Kidney (tissue), 14 donors: ENCODE results near the gene PC. TPM values are rescaled to one million over a fixed set of nuclear protein-coding genes. Genes with fewer than 3 reads are reported as not detected.
A peak's percentile ranks its signal among the peaks of the same experiment; 100 is the strongest.

Source experiments
- DNase-seq, 5 donors: peaks; one replicate each; pipeline ENCODE4 v3.0.0-alpha.2; 2013 to 2020
- FAIRE-seq: peaks from 2 replicates; lab custom pipeline; 2012; peaks lifted over from hg19 to GRCh38; lab: Jason Lieb, UNC
- H3K27ac ChIP-seq, 2 donors: one replicate each; pipeline ENCODE4 v1.7.0; 2013; ENCODE audit warnings: low read depth in 2 of 2, low read length in 2 of 2, inconsistent platforms in 1 of 2
- H3K27me3 ChIP-seq: one replicate; pipeline ENCODE4 v1.7.1; 2013; ENCODE audit warnings: low read length, inconsistent platforms; ENCODE audit not compliant: control insufficient read depth, insufficient read depth
- H3K36me3 ChIP-seq, 3 donors: one replicate each; pipeline versions ENCODE4 v1.7.0 to v1.7.1; 2013; ENCODE audit warnings: low read length in 3 of 3, control low read depth in 1 of 3, inconsistent platforms in 1 of 3; ENCODE audit not compliant: insufficient read depth in 3 of 3, control insufficient read depth in 2 of 3
- H3K4me1 ChIP-seq, 3 donors: one replicate each; pipeline versions ENCODE4 v1.7.0 to v1.7.1; 2013; ENCODE audit warnings: low read length in 3 of 3, inconsistent platforms in 1 of 3, low read depth in 1 of 3; ENCODE audit not compliant: control insufficient read depth in 2 of 3, insufficient read depth in 2 of 3
- H3K4me3 ChIP-seq, 3 donors: one replicate each; pipeline versions ENCODE4 v1.7.0 to v1.8.1; 2013; ENCODE audit warnings: low read length in 3 of 3, control low read depth in 1 of 3, inconsistent platforms in 1 of 3
- H3K9ac ChIP-seq, 3 donors: one replicate each; pipeline versions ENCODE4 v1.7.0 to v1.7.1; 2013; ENCODE audit warnings: low read length in 3 of 3, control low read depth in 1 of 3, inconsistent platforms in 1 of 3
- H3K9me3 ChIP-seq, 3 donors: one replicate each; pipeline versions ENCODE4 v1.7.0 to v1.7.1; 2013; ENCODE audit warnings: low read length in 3 of 3, control low read depth in 1 of 3, inconsistent platforms in 1 of 3; ENCODE audit not compliant: control insufficient read depth in 2 of 3, insufficient read depth in 1 of 3
- intact Hi-C: fragments of 100-400 bp; cut with DNase I; formaldehyde crosslinking; loops from one replicate; pipeline ENCODE4 v1.11.1; 2022
- polyA plus RNA-seq: library from polyadenylated mRNA; stranded (reverse); fragments of 350-450 nt; fragmentation: Illumina TruSeq; extraction: RNeasy Lipid Tissue Mini Kit (QIAGEN cat#74804); gene quantifications from one replicate; pipeline ENCODE4 v1.2.3, GENCODE V29; 2014; ENCODE audit warnings: low read depth, low replicate concordance; ENCODE audit not compliant: insufficient read depth
- total RNA-seq: library from RNA; stranded (reverse); fragmentation: NEBNext Ultra II Directional; extraction: Animal tissue kit (Norgen Biotek cat#: 25700); gene quantifications from one replicate; pipeline ENCODE4 v1.2.1, GENCODE V29; 2021
- TF ChIP-seq, protein P1 (sequence below): IDR thresholded peaks from 3 replicates; pipeline ENCODE4 v1.5.1; 2012; ENCODE audit warnings: mild to moderate bottlenecking, moderate library complexity, borderline replicate concordance; ENCODE audit not compliant: insufficient read depth; ENCODE audit errors: extremely low read depth
- donor health status: control.
- donor health status: control.
- donor health status: control.
- donor health status: control.
- donor health status: control.
- donor health status: DM: yes; HTN: yes; CAD: no.
- donor health status: Normal renal cell carcinoma (clear cell type).

PC gene
- total and polyA plus RNA-seq, 2 donors from 2014 or later, result 20.8 to 95.2 TPM

DNA sequence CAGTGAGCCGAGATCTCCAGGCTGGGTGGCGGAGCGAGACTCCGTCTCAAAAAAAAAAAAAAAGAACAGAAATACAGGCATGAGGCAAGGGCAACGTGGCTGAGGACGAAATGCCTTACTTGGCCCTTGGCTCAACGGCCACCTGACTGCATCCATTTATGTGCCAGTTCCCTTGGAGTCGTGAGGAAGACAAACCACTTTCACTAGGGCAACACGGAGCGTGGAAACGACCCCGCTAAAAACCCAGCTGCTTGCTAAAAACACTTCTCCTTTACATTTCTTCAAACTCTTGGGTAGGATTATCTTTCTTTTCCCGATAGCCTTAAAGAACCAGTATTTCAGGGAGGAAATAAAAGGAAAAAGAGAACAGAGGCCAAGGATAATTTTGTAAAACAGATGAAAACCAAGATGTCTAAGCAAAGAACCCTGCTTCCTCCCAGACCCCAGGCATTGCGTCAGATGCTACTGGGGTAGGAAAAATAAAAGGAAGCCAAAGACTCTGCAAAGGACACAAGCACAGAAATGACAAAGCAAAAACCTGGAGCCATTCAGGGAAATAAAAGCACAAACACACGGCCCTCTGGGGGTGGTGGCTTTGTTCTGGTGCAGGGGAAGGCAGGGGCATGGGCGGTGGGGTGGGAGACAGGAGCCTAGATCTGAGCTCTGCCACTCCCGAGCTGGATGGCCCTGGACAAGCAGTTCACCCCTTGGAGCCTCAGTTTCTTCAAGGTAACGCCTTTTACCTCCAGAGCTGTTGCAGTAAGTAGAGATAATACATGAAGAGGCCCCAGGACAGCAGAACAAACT lies 37.0 kb downstream of the PC start:
- H3K9me3 ChIP-seq, result no peaks in the 10 kb centered on the region
- no peak overlapping the region for H3K4me3 ChIP-seq
- peaks cover 0 to 3% (median 0%) of the 10 kb centered on the region in 3 donors for H3K36me3 ChIP-seq
- no peaks in the 10 kb centered on the region for H3K27me3 ChIP-seq
- FAIRE-seq (no peak), DNase-seq (peak in 2 of 5 donors; percentile 23 to 39)
- no peaks in the 10 kb centered on the region for H3K4me1 ChIP-seq
- H3K27ac ChIP-seq, result no peak overlapping the region
- intact Hi-C loops, result no loop called here
- H3K9ac ChIP-seq, result no peak overlapping the region
- TF ChIP-seq, protein P1, sequence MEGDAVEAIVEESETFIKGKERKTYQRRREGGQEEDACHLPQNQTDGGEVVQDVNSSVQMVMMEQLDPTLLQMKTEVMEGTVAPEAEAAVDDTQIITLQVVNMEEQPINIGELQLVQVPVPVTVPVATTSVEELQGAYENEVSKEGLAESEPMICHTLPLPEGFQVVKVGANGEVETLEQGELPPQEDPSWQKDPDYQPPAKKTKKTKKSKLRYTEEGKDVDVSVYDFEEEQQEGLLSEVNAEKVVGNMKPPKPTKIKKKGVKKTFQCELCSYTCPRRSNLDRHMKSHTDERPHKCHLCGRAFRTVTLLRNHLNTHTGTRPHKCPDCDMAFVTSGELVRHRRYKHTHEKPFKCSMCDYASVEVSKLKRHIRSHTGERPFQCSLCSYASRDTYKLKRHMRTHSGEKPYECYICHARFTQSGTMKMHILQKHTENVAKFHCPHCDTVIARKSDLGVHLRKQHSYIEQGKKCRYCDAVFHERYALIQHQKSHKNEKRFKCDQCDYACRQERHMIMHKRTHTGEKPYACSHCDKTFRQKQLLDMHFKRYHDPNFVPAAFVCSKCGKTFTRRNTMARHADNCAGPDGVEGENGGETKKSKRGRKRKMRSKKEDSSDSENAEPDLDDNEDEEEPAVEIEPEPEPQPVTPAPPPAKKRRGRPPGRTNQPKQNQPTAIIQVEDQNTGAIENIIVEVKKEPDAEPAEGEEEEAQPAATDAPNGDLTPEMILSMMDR, result no peak

DNA sequence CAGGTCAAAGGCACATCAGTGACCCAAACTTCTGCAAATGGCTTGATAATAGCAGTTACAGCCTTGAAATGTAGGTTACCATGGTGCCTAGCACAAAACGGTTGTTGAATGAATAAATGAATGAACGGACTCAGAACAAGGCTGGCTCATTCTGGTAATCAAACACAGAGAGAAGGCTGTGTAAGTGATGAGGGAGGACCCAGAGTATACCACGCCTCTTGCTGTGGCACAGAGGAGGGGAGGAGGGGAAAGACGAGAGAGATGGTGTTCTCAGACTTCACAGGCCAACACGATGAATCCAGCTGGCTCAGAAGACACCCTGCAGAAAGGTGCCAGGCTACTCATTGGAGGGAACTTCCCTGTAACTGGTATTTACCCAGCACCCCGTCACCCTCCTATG lies 38.3 kb downstream of the PC start:
- no peaks in the 10 kb centered on the region for H3K4me1 ChIP-seq
- TF ChIP-seq, protein P1, result no peak
- H3K4me3 ChIP-seq, result no peak overlapping the region
- no peaks in the 10 kb centered on the region for H3K9me3 ChIP-seq
- no peak for DNase-seq
- no peak overlapping the region for H3K9ac ChIP-seq
- no peak overlapping the region for H3K27ac ChIP-seq
- intact Hi-C loops, result no loop called here
- FAIRE-seq, result no peak
- no peaks in the 10 kb centered on the region for H3K27me3 ChIP-seq
- H3K36me3 ChIP-seq, result peaks cover 0 to 3% (median 0%) of the 10 kb centered on the region in 3 donors

DNA sequence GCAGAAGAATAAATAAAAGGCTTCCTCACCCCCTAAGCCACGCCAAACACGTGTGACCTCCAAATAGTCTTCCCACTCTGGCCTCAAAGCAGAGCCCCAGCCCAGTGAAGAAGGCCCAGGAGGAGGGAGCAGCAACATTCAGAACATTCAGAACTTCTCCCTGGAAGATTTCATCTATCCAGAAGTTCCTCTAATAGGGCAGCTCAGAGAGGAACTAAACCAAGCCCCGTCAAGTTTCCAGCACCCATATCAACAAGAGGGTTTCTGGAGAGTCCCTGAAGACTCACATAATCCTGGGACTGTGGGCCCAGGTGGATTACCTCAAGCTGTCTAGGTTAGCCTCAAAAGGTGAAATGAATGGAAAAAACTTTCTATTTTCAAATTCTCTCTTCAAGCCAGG lies 39.4 kb downstream of the PC start:
- H3K9ac ChIP-seq, result no peak overlapping the region
- H3K27me3 ChIP-seq, result no peaks in the 10 kb centered on the region
- no peak overlapping the region for H3K4me3 ChIP-seq
- no peak for FAIRE-seq
- TF ChIP-seq, protein P1, result no peak
- intact Hi-C loops, result no loop called here
- DNase-seq, result no peak
- no peak overlapping the region for H3K27ac ChIP-seq
- H3K9me3 ChIP-seq, result no peaks in the 10 kb centered on the region
- no peaks in the 10 kb centered on the region for H3K4me1 ChIP-seq
- peaks cover 0 to 3% (median 0%) of the 10 kb centered on the region in 3 donors for H3K36me3 ChIP-seq

DNA sequence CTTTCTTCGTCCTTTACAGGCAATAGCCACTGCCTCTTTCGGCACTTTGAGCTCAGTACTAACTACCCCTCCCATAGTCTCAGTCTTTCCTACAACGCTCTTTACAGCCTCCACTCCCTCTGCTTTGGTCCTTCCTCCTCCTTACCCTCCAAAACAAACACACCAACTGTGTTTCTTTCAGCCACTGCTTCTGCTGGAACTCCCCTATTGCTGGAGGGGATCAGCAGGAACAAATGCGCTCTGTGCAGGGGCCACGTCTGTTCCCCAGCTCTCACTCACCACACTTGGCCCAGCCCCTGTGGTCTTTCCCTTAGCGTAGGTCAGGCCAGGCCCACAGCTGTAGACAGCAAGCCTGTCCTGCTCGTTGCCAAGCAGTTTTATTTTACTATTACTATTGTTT lies 42.3 kb downstream of the PC start:
- intact Hi-C loops, result no loop called here
- Histone ChIP-seq H3K27ac (no peak overlapping the region), H3K4me3 (no peak overlapping the region), H3K9me3 (no peaks in the 10 kb centered on the region), H3K9ac (no peak overlapping the region), H3K36me3 (peaks cover 0 to 3% (median 0%) of the 10 kb centered on the region in 3 donors), H3K27me3 (no peaks in the 10 kb centered on the region), H3K4me1 (no peaks in the 10 kb centered on the region)
- TF ChIP-seq, protein P1, result no peak
- no peak for DNase-seq
- FAIRE-seq, result no peak
